Ishikawa (cell line): ENCODE results near the gene PLXNA4.

Source experiments
- EGR1 ChIP-seq: IDR thresholded peaks from 2 replicates; pipeline ENCODE4 v1.6.1; 2012
- FOXM1 ChIP-seq: IDR thresholded peaks from 2 replicates; pipeline ENCODE4 v1.6.1; 2012; ENCODE audit warnings: low read depth, borderline replicate concordance
- NFIC ChIP-seq: IDR thresholded peaks from 2 replicates; pipeline ENCODE4 v1.6.1; 2012
- RAD21 ChIP-seq: IDR thresholded peaks from 2 replicates; pipeline ENCODE4 v1.6.1; 2012; ENCODE audit warnings: low read depth
- TAF1 ChIP-seq: IDR thresholded peaks from 2 replicates; pipeline ENCODE4 v1.6.1; 2012; ENCODE audit warnings: low read depth, mild to moderate bottlenecking
- TCF12 ChIP-seq: IDR thresholded peaks from 2 replicates; pipeline ENCODE4 v1.6.1; 2012; ENCODE audit warnings: low read depth
- TEAD4 ChIP-seq: IDR thresholded peaks from 2 replicates; pipeline ENCODE4 v1.6.1; 2012
- YY1 ChIP-seq: IDR thresholded peaks from 2 replicates; pipeline ENCODE4 v1.6.1; 2012; ENCODE audit warnings: low read depth
- TF ChIP-seq, protein P1 (sequence below): IDR thresholded peaks from 2 replicates; pipeline ENCODE4 v1.6.1; 2012
- TF ChIP-seq, protein P2 (sequence below): IDR thresholded peaks from 2 replicates; pipeline ENCODE4 v1.6.1; 2012; ENCODE audit warnings: low read depth, mild to moderate bottlenecking

DNA sequence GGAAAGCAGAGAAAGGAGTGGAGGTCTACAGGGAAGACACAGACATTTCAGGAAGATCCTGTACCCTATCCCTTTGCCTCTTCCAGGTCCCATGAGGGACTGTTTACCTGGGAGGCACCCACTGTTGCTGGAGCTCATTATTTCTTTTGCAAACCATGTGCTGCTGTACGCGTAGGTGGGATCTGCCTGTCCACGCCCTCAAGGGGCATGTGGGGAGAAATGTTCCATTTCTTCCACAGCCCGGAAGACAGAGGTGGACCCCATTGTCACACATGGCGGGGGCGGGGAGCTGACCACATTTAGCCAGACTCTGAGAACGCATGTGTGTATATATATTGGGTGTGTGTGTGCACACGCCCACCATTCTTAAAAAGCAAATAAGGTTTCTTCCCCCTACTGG lies 2.0 kb downstream of the PLXNA4 start:
- TF ChIP-seq EGR1 (no peak), NFIC (no peak), TCF12 (no peak), YY1 (no peak), RAD21 (no peak), FOXM1 (no peak), TEAD4 (no peak), TAF1 (no peak)
- TF ChIP-seq, protein P1, sequence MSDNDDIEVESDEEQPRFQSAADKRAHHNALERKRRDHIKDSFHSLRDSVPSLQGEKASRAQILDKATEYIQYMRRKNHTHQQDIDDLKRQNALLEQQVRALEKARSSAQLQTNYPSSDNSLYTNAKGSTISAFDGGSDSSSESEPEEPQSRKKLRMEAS = no peak
- TF ChIP-seq, protein P2, sequence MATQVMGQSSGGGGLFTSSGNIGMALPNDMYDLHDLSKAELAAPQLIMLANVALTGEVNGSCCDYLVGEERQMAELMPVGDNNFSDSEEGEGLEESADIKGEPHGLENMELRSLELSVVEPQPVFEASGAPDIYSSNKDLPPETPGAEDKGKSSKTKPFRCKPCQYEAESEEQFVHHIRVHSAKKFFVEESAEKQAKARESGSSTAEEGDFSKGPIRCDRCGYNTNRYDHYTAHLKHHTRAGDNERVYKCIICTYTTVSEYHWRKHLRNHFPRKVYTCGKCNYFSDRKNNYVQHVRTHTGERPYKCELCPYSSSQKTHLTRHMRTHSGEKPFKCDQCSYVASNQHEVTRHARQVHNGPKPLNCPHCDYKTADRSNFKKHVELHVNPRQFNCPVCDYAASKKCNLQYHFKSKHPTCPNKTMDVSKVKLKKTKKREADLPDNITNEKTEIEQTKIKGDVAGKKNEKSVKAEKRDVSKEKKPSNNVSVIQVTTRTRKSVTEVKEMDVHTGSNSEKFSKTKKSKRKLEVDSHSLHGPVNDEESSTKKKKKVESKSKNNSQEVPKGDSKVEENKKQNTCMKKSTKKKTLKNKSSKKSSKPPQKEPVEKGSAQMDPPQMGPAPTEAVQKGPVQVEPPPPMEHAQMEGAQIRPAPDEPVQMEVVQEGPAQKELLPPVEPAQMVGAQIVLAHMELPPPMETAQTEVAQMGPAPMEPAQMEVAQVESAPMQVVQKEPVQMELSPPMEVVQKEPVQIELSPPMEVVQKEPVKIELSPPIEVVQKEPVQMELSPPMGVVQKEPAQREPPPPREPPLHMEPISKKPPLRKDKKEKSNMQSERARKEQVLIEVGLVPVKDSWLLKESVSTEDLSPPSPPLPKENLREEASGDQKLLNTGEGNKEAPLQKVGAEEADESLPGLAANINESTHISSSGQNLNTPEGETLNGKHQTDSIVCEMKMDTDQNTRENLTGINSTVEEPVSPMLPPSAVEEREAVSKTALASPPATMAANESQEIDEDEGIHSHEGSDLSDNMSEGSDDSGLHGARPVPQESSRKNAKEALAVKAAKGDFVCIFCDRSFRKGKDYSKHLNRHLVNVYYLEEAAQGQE = no peak
